Progenitor cell of endocrine pancreas (in vitro differentiated cells): ENCODE results near the gene DAAM2. TPM values are rescaled to one million over a fixed set of nuclear protein-coding genes. Genes with fewer than 3 reads are reported as not detected.
A peak's percentile ranks its signal among the peaks of the same experiment; 100 is the strongest.

ENCODE experiments used
- DNase-seq: peaks from one replicate; pipeline ENCODE4 v3.0.0; 2021; ENCODE audit warnings: low spot score; ENCODE audit not compliant: unreplicated experiment
- H3K27ac Mint-ChIP-seq: 2 replicates; pipeline ENCODE4 v1.8.0; 2021; ENCODE audit warnings: mild to moderate bottlenecking, moderate library complexity, mixed read lengths
- H3K27me3 Mint-ChIP-seq: 2 replicates; pipeline ENCODE4 v1.8.0; 2021; ENCODE audit warnings: mixed read lengths
- H3K36me3 Mint-ChIP-seq: 2 replicates; pipeline ENCODE4 v1.8.0; 2022; ENCODE audit warnings: mixed read lengths; ENCODE audit not compliant: insufficient read depth
- H3K4me1 Mint-ChIP-seq: 2 replicates; pipeline ENCODE4 v1.8.0; 2021; ENCODE audit warnings: low read depth, mixed read lengths
- H3K4me3 Mint-ChIP-seq: 2 replicates; pipeline ENCODE4 v1.8.0; 2021; ENCODE audit warnings: low read depth, mild to moderate bottlenecking, moderate library complexity, mixed read lengths
- H3K9me3 Mint-ChIP-seq: 2 replicates; pipeline ENCODE4 v1.8.0; 2021; ENCODE audit warnings: low read depth, mixed read lengths
- CTCF ChIP-seq: fragments of 200-600 bp; sonication (generic); IDR thresholded peaks from one replicate; pipeline ENCODE4 v1.5.0; 2021; ENCODE audit warnings: antibody characterized with exemption, mild to moderate bottlenecking; ENCODE audit not compliant: unreplicated experiment
- total RNA-seq: library from RNA; stranded (reverse); gene quantifications from 2 replicates; pipeline ENCODE4 v1.2.1, GENCODE V29; 2021

The DAAM2 gene
- total RNA-seq, 1 donor from 2014 or later = 6.3 TPM

GRCh38 chr6:39794231-39794630 lies 2.1 kb downstream of the DAAM2 start:
- no peak for TF ChIP-seq CTCF

GRCh38 chr6:39797751-39798150 lies 5.6 kb downstream of the DAAM2 start:
- Mint-ChIP-seq H3K27me3 (peaks cover 23% of the 10 kb centered on the region), H3K36me3 (no peaks in the 10 kb centered on the region), H3K27ac (no peak overlapping the region), H3K9me3 (no peaks in the 10 kb centered on the region), H3K4me3 (no peak overlapping the region), H3K4me1 (peaks cover 19% of the 10 kb centered on the region)
- TF ChIP-seq CTCF = no peak
- no peak for DNase-seq

More at GRCh38 chr6:39794231-39794630, 2.1 kb downstream of the DAAM2 start:
- Mint-ChIP-seq H3K36me3 (no peaks in the 10 kb centered on the region), H3K27me3 (peaks cover 27% of the 10 kb centered on the region), H3K4me1 (peaks cover 8% of the 10 kb centered on the region), H3K9me3 (no peaks in the 10 kb centered on the region), H3K27ac (no peak overlapping the region), H3K4me3 (no peak overlapping the region)
- DNase-seq = no peak

DNA sequence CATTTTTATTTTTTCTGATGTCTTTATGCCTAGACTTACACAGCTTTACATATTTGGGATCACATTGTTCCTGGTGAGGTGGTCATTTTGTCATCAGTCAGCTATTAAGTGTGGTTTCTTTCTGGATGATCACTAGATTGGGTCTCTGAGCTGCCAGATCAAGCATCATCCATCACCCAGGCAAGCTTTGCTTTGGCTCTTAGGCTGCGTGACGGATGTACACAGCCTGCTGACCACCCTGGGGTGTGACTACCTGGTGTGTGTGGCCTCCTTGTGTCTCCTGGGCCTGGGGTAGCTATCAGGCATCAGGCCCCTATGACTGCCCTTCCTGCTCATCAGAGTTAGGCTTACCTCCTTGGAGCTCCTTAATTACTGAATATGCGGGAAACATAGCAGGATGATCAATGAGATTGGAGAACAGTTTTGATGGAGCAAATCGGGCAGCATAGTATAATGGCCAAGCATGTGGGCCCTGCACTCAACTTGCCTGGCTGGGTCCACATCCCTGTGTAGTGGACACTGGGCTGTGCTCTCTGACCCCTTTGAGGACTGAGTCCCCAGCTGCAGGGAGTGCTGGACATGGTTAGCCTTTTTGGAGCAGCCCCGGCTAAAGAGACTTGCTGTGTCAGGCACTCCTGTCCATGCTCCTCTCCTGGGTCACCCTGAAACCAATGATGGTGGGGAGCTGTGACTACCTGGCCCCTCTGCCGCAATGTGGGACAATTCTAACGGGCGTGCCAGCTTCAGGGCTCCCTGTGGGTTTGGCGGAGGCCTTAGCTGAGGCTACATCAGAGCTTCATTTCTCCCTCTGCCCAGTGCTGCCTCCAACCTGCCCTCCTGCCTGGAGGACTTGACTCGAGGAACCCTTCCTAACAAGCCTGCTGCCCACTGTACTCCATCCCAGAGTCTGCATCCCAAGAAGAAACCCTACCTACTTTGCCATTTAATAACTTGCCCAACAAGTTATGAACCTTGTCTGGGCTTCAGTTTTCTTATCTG lies 8.2 kb downstream of the DAAM2 start:
- Mint-ChIP-seq H3K27ac (no peak overlapping the region), H3K4me1 (peaks cover 20% of the 10 kb centered on the region), H3K4me3 (no peak overlapping the region), H3K36me3 (no peaks in the 10 kb centered on the region), H3K9me3 (no peaks in the 10 kb centered on the region), H3K27me3 (no peaks in the 10 kb centered on the region)
- no peak for TF ChIP-seq CTCF
- DNase-seq = no peak

- Mint-ChIP-seq H3K9me3 (no peaks in the 10 kb centered on the region), H3K36me3 (no peaks in the 10 kb centered on the region), H3K27me3 (no peaks in the 10 kb centered on the region), H3K4me1 (peaks cover 20% of the 10 kb centered on the region), H3K27ac (peak overlapping the region; percentile 65), H3K4me3 (no peak overlapping the region)
- no peak for TF ChIP-seq CTCF
- DNase-seq = no peak
Observed at GRCh38 chr6:39801456-39802251, 9.5 kb downstream of the DAAM2 start.

- no peak for TF ChIP-seq CTCF
- Mint-ChIP-seq H3K4me1 (peaks cover 23% of the 10 kb centered on the region), H3K9me3 (no peaks in the 10 kb centered on the region), H3K27me3 (no peaks in the 10 kb centered on the region), H3K4me3 (no peak overlapping the region), H3K27ac (no peak overlapping the region), H3K36me3 (no peaks in the 10 kb centered on the region)
- no peak for DNase-seq
Observed at GRCh38 chr6:39803872-39804271, 11.7 kb downstream of the DAAM2 start.
